IMR-90 (cell line): ENCODE data around the gene VPS4B. TPM values are rescaled to one million over a fixed set of nuclear protein-coding genes. Genes with fewer than 3 reads are reported as not detected.

Experiments
- ATAC-seq: fragments of 200-7000 bp; cut with Tn5 transposase; 2 replicates; pipeline ENCODE4 v1.9.1; 2020; ENCODE audit warnings: low read depth, mild to moderate bottlenecking, moderate library complexity
- BruUV-seq: library from RNA; stranded (reverse); fragments of 400-500 nt; replicated peaks from 2 replicates; lab custom pipeline; 2021; lab: Mats Ljungman, UMichigan
- CTCF ChIA-PET: fragments of 300-600 bp; formaldehyde crosslinking; extraction: SDS; loops from one replicate; lab custom pipeline; 2021; ENCODE audit warnings: antibody characterized with exemption; lab: Yijun Ruan, JAX
- POLR2A ChIA-PET: fragments of 300-600 bp; sonication (Branson Sonifier 250); formaldehyde crosslinking; loops from one replicate; lab custom pipeline; 2022; ENCODE audit warnings: antibody characterized with exemption; ENCODE audit not compliant: unreplicated experiment; lab: Charles Lee
- DNase-seq: peaks from one replicate; pipeline ENCODE4 v3.0.0; 2013
- H2AFZ ChIP-seq: replicated peaks from 2 replicates; pipeline ENCODE3; 2013; ENCODE audit warnings: low read length, mild to moderate bottlenecking; ENCODE audit not compliant: poor library complexity
- H2AK5ac ChIP-seq: 2 replicates; pipeline ENCODE4 v1.6.1; 2013; ENCODE audit warnings: low read depth, low read length, inconsistent platforms
- H2AK9ac ChIP-seq: replicated peaks from 2 replicates; pipeline ENCODE3; 2013; ENCODE audit warnings: mild to moderate bottlenecking, low read depth, low read length, moderate library complexity; ENCODE audit not compliant: poor library complexity
- H2BK120ac ChIP-seq: 2 replicates; pipeline ENCODE4 v1.6.1; 2013; ENCODE audit warnings: low read depth, low read length, inconsistent platforms
- H2BK15ac ChIP-seq: 3 replicates; pipeline ENCODE4 v1.6.1; 2013; ENCODE audit warnings: low read depth, low read length, inconsistent platforms
- H2BK20ac ChIP-seq: 2 replicates; pipeline ENCODE4 v1.6.1; 2013; ENCODE audit warnings: low read depth, mild to moderate bottlenecking, inconsistent platforms, low read length, moderate library complexity
- H2BK5ac ChIP-seq: 2 replicates; pipeline ENCODE4 v1.6.1; 2013; ENCODE audit warnings: mild to moderate bottlenecking, low read depth, low read length, inconsistent platforms; ENCODE audit not compliant: poor library complexity, severe bottlenecking
- H3K14ac ChIP-seq: replicated peaks from 2 replicates; pipeline ENCODE4 v1.6.1; 2013; ENCODE audit warnings: low read depth, low read length, inconsistent platforms
- H3K18ac ChIP-seq: 2 replicates; pipeline ENCODE4 v1.6.1; 2013; ENCODE audit warnings: low read depth, low read length, control low read depth
- H3K23ac ChIP-seq: 2 replicates; pipeline ENCODE4 v1.6.1; 2013; ENCODE audit warnings: low read depth, low read length, inconsistent platforms
- H3K27ac ChIP-seq: 2 replicates; pipeline ENCODE4 v1.5.1; 2013; ENCODE audit warnings: mild to moderate bottlenecking, control low read depth, low read length; ENCODE audit not compliant: insufficient read depth
- H3K27me3 ChIP-seq: 2 replicates; pipeline ENCODE4 v1.6.1; 2013; ENCODE audit warnings: low read length; ENCODE audit not compliant: control insufficient read depth, insufficient read depth
- H3K36me3 ChIP-seq: 2 replicates; pipeline ENCODE4 v1.6.1; 2013; ENCODE audit warnings: low read length, mixed read lengths; ENCODE audit not compliant: control insufficient read depth, insufficient read depth
- H3K4ac ChIP-seq: 2 replicates; pipeline ENCODE4 v1.6.1; 2013; ENCODE audit warnings: low read depth, low read length, inconsistent platforms
- H3K4me1 ChIP-seq: 2 replicates; pipeline ENCODE4 v1.6.1; 2013; ENCODE audit warnings: low read length, mixed read lengths; ENCODE audit not compliant: control insufficient read depth, insufficient read depth
- H3K4me2 ChIP-seq: 2 replicates; pipeline ENCODE4 v1.6.1; 2013; ENCODE audit warnings: low read depth, mild to moderate bottlenecking, control low read depth, low read length, moderate library complexity
- H3K4me3 ChIP-seq: 2 replicates; pipeline ENCODE4 v1.5.1; 2013; ENCODE audit warnings: low read depth, mild to moderate bottlenecking, control low read depth, low read length, moderate library complexity; ENCODE audit not compliant: insufficient read depth
- H3K56ac ChIP-seq: 2 replicates; pipeline ENCODE4 v1.6.1; 2013; ENCODE audit warnings: low read length, inconsistent platforms; ENCODE audit not compliant: insufficient read depth; ENCODE audit errors: extremely low read depth
- H3K79me1 ChIP-seq, 2 experiments: 2 replicates each; pipeline ENCODE4 v1.6.1; 2013; ENCODE audit warnings: low read length in 2 of 2, inconsistent platforms in 1 of 2, low read depth in 1 of 2
- H3K9ac ChIP-seq: 2 replicates; pipeline ENCODE4 v1.6.1; 2013; ENCODE audit warnings: low read depth, low read length, control low read depth
- H3K9me1 ChIP-seq: 2 replicates; pipeline ENCODE4 v1.6.1; 2013; ENCODE audit warnings: low read length, inconsistent platforms; ENCODE audit not compliant: insufficient read depth
- H3K9me3 ChIP-seq: 2 replicates; pipeline ENCODE4 v1.6.1; 2013; ENCODE audit warnings: low read length; ENCODE audit not compliant: control insufficient read depth, insufficient read depth
- H4K20me1 ChIP-seq: 2 replicates; pipeline ENCODE4 v1.6.1; 2013; ENCODE audit warnings: low read length, inconsistent platforms; ENCODE audit not compliant: insufficient read depth
- H4K5ac ChIP-seq: 2 replicates; pipeline ENCODE4 v1.6.1; 2013; ENCODE audit warnings: mild to moderate bottlenecking, low read depth, low read length, control low read depth
- H4K8ac ChIP-seq, 2 experiments: 2 replicates each; pipeline ENCODE4 v1.6.1; 2013; ENCODE audit warnings: low read depth in 2 of 2, low read length in 2 of 2, control low read depth in 1 of 2, inconsistent platforms in 1 of 2
- H4K91ac ChIP-seq: 2 replicates; pipeline ENCODE4 v1.6.1; 2013; ENCODE audit warnings: low read depth, low read length, inconsistent platforms; ENCODE audit not compliant: insufficient read depth
- BHLHE40 ChIP-seq: fragments of 150-350 bp; IDR thresholded peaks from 2 replicates; pipeline ENCODE4 v1.6.1; 2016; ENCODE audit warnings: mild to moderate bottlenecking, low read depth, low read length
- CEBPB ChIP-seq: IDR thresholded peaks from 2 replicates; pipeline ENCODE4 v1.6.1; 2012; ENCODE audit warnings: low read depth, low read length, improper control_type of control experiment
- CHD1 ChIP-seq: IDR thresholded peaks from 2 replicates; pipeline ENCODE4 v1.6.1; 2012; ENCODE audit warnings: low read depth, low read length, improper control_type of control experiment
- CTCF ChIP-seq: conservative IDR thresholded peaks from 2 replicates; pipeline ENCODE4 v1.5.1; 2012; ENCODE audit warnings: mild to moderate bottlenecking, low read depth, low read length, improper control_type of control experiment
- ELK1 ChIP-seq: fragments of 150-350 bp; IDR thresholded peaks from 2 replicates; pipeline ENCODE4 v1.6.1; 2016; ENCODE audit warnings: low read depth, mild to moderate bottlenecking, low read length, moderate library complexity, borderline replicate concordance
- FOS ChIP-seq: fragments of 150-350 bp; IDR thresholded peaks from 2 replicates; pipeline ENCODE4 v1.6.1; 2016; ENCODE audit warnings: low read depth, low read length
- MAZ ChIP-seq: IDR thresholded peaks from 2 replicates; pipeline ENCODE4 v1.6.1; 2012; ENCODE audit warnings: low read depth, mild to moderate bottlenecking, low read length, improper control_type of control experiment, moderate library complexity, borderline replicate concordance
- MXI1 ChIP-seq: IDR thresholded peaks from 2 replicates; pipeline ENCODE4 v1.6.1; 2012; ENCODE audit warnings: low read depth, mild to moderate bottlenecking, low read length, moderate library complexity, borderline replicate concordance
- NFE2L2 ChIP-seq: fragments of 150-350 bp; IDR thresholded peaks from 2 replicates; pipeline ENCODE4 v1.6.1; 2016; ENCODE audit warnings: low read depth, mild to moderate bottlenecking, low read length
- POLR2A ChIP-seq: IDR thresholded peaks from 2 replicates; pipeline ENCODE4 v1.6.1; 2012; ENCODE audit warnings: mild to moderate bottlenecking, low read depth, low read length
- RAD21 ChIP-seq: IDR thresholded peaks from 2 replicates; pipeline ENCODE4 v1.6.1; 2012; ENCODE audit warnings: low read length, improper control_type of control experiment
- RFX5 ChIP-seq: IDR thresholded peaks from 2 replicates; pipeline ENCODE4 v1.8.0; 2012; ENCODE audit warnings: low read depth, mild to moderate bottlenecking, low read length, moderate library complexity
- USF2 ChIP-seq: fragments of 150-350 bp; IDR thresholded peaks from 2 replicates; pipeline ENCODE4 v1.6.1; 2017; ENCODE audit warnings: mild to moderate bottlenecking, antibody characterized with exemption, low read length, low read depth
- WGBS, 2 experiments: methylation state at CpG; one replicate each; pipeline versions ENCODE4 v1.1.5 to v1.1.7; 2013; ENCODE audit warnings: missing lambda C conversion rate in 2 of 2; ENCODE audit not compliant: insufficient read length in 1 of 2; ENCODE audit errors: extremely low coverage in 2 of 2; 5-methylcytosine and 5-hydroxymethylcytosine counted together
- dilution Hi-C: fragments of 300-500 bp; cut with HindIII; formaldehyde crosslinking; loops from one replicate; pipeline ENCODE4 v1.14.3; 2018; ENCODE audit warnings: low sequenced_read_pairs; ENCODE audit not compliant: unreplicated experiment
- in situ Hi-C: fragments of 300-500 bp; cut with MboI; formaldehyde crosslinking; loops from 3 replicates; pipeline ENCODE4 v1.14.3; 2019; ENCODE audit warnings: low sequenced_read_pairs, inconsistent platforms, mixed read lengths
- intact Hi-C: fragments of 100-400 bp; cut with micrococcal nuclease; formaldehyde crosslinking; loops from 2 replicates; pipeline ENCODE4 v1.10.0; 2022
- polyA plus RNA-seq, 3 experiments: library from polyadenylated mRNA; depleted of rRNA; stranded (reverse); fragments of >200 nt; gene quantifications; 2 replicates each; pipeline ENCODE4 v1.2.3, GENCODE V29; 2012; ENCODE audit warnings: low replicate concordance in 1 of 3
- total RNA-seq: library from RNA; depleted of rRNA; stranded (reverse); fragments of >200 nt; gene quantifications from 2 replicates; pipeline ENCODE4 v1.2.3, GENCODE V29; 2012

VPS4B gene
- total and polyA plus RNA-seq, 2 of the 4 experiments (the other 2 are of a cell fraction) = 16.2 to 31.5 TPM

GRCh38 chr18:63378919-63379638 lies 43.2 kb downstream of the VPS4B start:
- no peaks in the 10 kb centered on the region for H3K79me1 ChIP-seq
- no peak overlapping the region for H3K18ac ChIP-seq
- H4K5ac ChIP-seq = no peak overlapping the region
- CTCF ChIA-PET = no interaction called here
- no peak overlapping the region for H2BK5ac ChIP-seq
- H3K4ac ChIP-seq = no peak overlapping the region; the same call in 1 of the 2 replicates
- no peaks in the 10 kb centered on the region for H3K9me1 ChIP-seq
- 80% methylated on average over 1 of the region's 4 CpGs; no CpG with 5 or more reads in 1 of the 2 experiments for WGBS, 2 experiments
- peaks cover 6% of the 10 kb centered on the region; the same call in 1 of the 2 replicates for H3K36me3 ChIP-seq
- peaks cover 4% of the 10 kb centered on the region; the same call in 1 of the 2 replicates for H3K9me3 ChIP-seq
- H2BK15ac ChIP-seq = no peak overlapping the region; the same call in 2 of the 3 replicates
- H3K4me2 ChIP-seq = peak overlapping the region; percentile 40; the same call in 1 of the 2 replicates
- no peaks in the 10 kb centered on the region for H3K4me1 ChIP-seq
- no peak for TF ChIP-seq NFE2L2
- TF ChIP-seq RFX5 = no peak
- TF ChIP-seq CEBPB = no peak
- no peak for TF ChIP-seq BHLHE40
- TF ChIP-seq FOS = no peak
- no peak for TF ChIP-seq POLR2A
- no peak for TF ChIP-seq RAD21
- no peak for TF ChIP-seq CTCF
- TF ChIP-seq ELK1 = no peak
- TF ChIP-seq USF2 = no peak
- TF ChIP-seq MAZ = no peak
- no peak for TF ChIP-seq CHD1
- no peak for TF ChIP-seq MXI1
- H3K56ac ChIP-seq = no peak overlapping the region
- H3K14ac ChIP-seq = no peak overlapping the region
- no peak overlapping the region for H3K23ac ChIP-seq
- in situ Hi-C loops = no loop called here
- POLR2A ChIA-PET = no interaction called here
- H3K27ac ChIP-seq = no peak overlapping the region
- BruUV-seq = no TSS peak
- H2AK9ac ChIP-seq = no peak overlapping the region
- H2BK120ac ChIP-seq = no peak overlapping the region
- peak overlapping the region; percentile 34; the same call in 1 of the 2 replicates for H2BK20ac ChIP-seq
- DNase-seq (no peak), ATAC-seq (no peak)
- H4K8ac ChIP-seq = 0 out of 4 replicates have a peak overlapping the region, but pooled peaks of 1 of the 2 experiments have one; percentile 25
- intact Hi-C loops = no loop called here
- H3K4me3 ChIP-seq = no peak overlapping the region
- H3K27me3 ChIP-seq = no peaks in the 10 kb centered on the region
- no peak overlapping the region for H2AFZ ChIP-seq
- no peak overlapping the region for H2AK5ac ChIP-seq
- H4K20me1 ChIP-seq = no peaks in the 10 kb centered on the region
- H3K9ac ChIP-seq = no peak overlapping the region
- dilution Hi-C loops = no loop called here
- H4K91ac ChIP-seq = no peak overlapping the region
